SK-N-SH (cell line): Measurements from ENCODE around the gene SART1.

Experiments used
- CHD2 ChIP-seq: fragments of 150-350 bp; IDR thresholded peaks from 2 replicates; pipeline ENCODE4 v1.6.1; 2018; ENCODE audit warnings: low read length; ENCODE audit not compliant: partially characterized antibody
- EP300 ChIP-seq, 2 experiments: IDR thresholded peaks; 2 replicates each; pipeline versions ENCODE4 v1.4.0 to v1.6.1; 2012; ENCODE audit warnings: borderline replicate concordance in 1 of 2, low read depth in 1 of 2, low read length in 1 of 2
- FOXJ3 ChIP-seq: sonication (generic); formaldehyde crosslinking; IDR thresholded peaks from 2 replicates; pipeline ENCODE4 v1.5.1; 2020; ENCODE audit warnings: mild to moderate bottlenecking, missing genetic modification reagents
- FOXM1 ChIP-seq: IDR thresholded peaks from 2 replicates; pipeline ENCODE4 v1.4.0; 2012; ENCODE audit warnings: low read depth, mild to moderate bottlenecking
- GATA2 ChIP-seq: sonication (generic); formaldehyde crosslinking; IDR thresholded peaks from 2 replicates; pipeline ENCODE4 v1.5.0; 2020; ENCODE audit warnings: mild to moderate bottlenecking, missing genetic modification reagents
- NFIC ChIP-seq: IDR thresholded peaks from 2 replicates; pipeline ENCODE4 v1.4.0; 2012; ENCODE audit warnings: borderline replicate concordance
- NRF1 ChIP-seq: IDR thresholded peaks from 2 replicates; pipeline ENCODE4 v1.6.1; 2012; ENCODE audit warnings: low read depth, mild to moderate bottlenecking, low read length
- POLR2AphosphoS5 ChIP-seq: IDR thresholded peaks from 2 replicates; pipeline ENCODE4 v1.6.1; 2012; ENCODE audit warnings: low read depth, low read length
- RAD21 ChIP-seq: IDR thresholded peaks from 2 replicates; pipeline ENCODE4 v1.6.1; 2012; ENCODE audit warnings: mild to moderate bottlenecking, low read length
- TEAD4 ChIP-seq: IDR thresholded peaks from 2 replicates; pipeline ENCODE4 v1.4.0; 2012; ENCODE audit warnings: mild to moderate bottlenecking, borderline replicate concordance; ENCODE audit not compliant: insufficient read depth
- TF ChIP-seq, protein P1 (sequence below): fragments of 200-600 bp; sonication (generic); IDR thresholded peaks from 2 replicates; pipeline ENCODE4 v1.6.1; 2017; ENCODE audit warnings: antibody characterized with exemption, mild to moderate bottlenecking, moderate library complexity
- TF ChIP-seq, protein P2 (sequence below): IDR thresholded peaks from 2 replicates; pipeline ENCODE4 v1.6.1; 2012; ENCODE audit warnings: mild to moderate bottlenecking, low read depth, low read length, moderate library complexity
- TF ChIP-seq, protein P3 (sequence below): IDR thresholded peaks from 2 replicates; pipeline ENCODE4 v1.4.0; 2012; ENCODE audit warnings: low read depth, borderline replicate concordance

- TF ChIP-seq, protein P1, sequence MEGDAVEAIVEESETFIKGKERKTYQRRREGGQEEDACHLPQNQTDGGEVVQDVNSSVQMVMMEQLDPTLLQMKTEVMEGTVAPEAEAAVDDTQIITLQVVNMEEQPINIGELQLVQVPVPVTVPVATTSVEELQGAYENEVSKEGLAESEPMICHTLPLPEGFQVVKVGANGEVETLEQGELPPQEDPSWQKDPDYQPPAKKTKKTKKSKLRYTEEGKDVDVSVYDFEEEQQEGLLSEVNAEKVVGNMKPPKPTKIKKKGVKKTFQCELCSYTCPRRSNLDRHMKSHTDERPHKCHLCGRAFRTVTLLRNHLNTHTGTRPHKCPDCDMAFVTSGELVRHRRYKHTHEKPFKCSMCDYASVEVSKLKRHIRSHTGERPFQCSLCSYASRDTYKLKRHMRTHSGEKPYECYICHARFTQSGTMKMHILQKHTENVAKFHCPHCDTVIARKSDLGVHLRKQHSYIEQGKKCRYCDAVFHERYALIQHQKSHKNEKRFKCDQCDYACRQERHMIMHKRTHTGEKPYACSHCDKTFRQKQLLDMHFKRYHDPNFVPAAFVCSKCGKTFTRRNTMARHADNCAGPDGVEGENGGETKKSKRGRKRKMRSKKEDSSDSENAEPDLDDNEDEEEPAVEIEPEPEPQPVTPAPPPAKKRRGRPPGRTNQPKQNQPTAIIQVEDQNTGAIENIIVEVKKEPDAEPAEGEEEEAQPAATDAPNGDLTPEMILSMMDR: no peak
- TF ChIP-seq NFIC: no peak
- TF ChIP-seq NRF1: no peak
- no peak for TF ChIP-seq TEAD4
- TF ChIP-seq GATA2: no peak
- TF ChIP-seq, protein P2, sequence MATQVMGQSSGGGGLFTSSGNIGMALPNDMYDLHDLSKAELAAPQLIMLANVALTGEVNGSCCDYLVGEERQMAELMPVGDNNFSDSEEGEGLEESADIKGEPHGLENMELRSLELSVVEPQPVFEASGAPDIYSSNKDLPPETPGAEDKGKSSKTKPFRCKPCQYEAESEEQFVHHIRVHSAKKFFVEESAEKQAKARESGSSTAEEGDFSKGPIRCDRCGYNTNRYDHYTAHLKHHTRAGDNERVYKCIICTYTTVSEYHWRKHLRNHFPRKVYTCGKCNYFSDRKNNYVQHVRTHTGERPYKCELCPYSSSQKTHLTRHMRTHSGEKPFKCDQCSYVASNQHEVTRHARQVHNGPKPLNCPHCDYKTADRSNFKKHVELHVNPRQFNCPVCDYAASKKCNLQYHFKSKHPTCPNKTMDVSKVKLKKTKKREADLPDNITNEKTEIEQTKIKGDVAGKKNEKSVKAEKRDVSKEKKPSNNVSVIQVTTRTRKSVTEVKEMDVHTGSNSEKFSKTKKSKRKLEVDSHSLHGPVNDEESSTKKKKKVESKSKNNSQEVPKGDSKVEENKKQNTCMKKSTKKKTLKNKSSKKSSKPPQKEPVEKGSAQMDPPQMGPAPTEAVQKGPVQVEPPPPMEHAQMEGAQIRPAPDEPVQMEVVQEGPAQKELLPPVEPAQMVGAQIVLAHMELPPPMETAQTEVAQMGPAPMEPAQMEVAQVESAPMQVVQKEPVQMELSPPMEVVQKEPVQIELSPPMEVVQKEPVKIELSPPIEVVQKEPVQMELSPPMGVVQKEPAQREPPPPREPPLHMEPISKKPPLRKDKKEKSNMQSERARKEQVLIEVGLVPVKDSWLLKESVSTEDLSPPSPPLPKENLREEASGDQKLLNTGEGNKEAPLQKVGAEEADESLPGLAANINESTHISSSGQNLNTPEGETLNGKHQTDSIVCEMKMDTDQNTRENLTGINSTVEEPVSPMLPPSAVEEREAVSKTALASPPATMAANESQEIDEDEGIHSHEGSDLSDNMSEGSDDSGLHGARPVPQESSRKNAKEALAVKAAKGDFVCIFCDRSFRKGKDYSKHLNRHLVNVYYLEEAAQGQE: no peak
- no peak for TF ChIP-seq RAD21
- TF ChIP-seq EP300 (IDR thresholded peaks at IDR 0.05; ENCODE audit: borderline replicate concordance in 1 of 2, low read depth in 1 of 2, low read length in 1 of 2): no peak
- TF ChIP-seq, protein P3, sequence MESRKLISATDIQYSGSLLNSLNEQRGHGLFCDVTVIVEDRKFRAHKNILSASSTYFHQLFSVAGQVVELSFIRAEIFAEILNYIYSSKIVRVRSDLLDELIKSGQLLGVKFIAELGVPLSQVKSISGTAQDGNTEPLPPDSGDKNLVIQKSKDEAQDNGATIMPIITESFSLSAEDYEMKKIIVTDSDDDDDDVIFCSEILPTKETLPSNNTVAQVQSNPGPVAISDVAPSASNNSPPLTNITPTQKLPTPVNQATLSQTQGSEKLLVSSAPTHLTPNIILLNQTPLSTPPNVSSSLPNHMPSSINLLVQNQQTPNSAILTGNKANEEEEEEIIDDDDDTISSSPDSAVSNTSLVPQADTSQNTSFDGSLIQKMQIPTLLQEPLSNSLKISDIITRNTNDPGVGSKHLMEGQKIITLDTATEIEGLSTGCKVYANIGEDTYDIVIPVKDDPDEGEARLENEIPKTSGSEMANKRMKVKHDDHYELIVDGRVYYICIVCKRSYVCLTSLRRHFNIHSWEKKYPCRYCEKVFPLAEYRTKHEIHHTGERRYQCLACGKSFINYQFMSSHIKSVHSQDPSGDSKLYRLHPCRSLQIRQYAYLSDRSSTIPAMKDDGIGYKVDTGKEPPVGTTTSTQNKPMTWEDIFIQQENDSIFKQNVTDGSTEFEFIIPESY: no peak
- TF ChIP-seq FOXM1: no peak
- TF ChIP-seq FOXJ3 (CRISPR knock-in tag): no peak
- no peak for TF ChIP-seq CHD2
- TF ChIP-seq POLR2AphosphoS5: no peak
Measured at GRCh38 chr11:66011239-66011784, 49.8 kb downstream of the SART1 start.
